SK-N-SH treated with all-trans-retinoic acid at 6 μM for 48 hours (cell line): Measurements from ENCODE around the gene HCN4.

ENCODE experiments used
- ATAC-seq: fragments of 200-7000 bp; cut with Tn5 transposase; 3 replicates; pipeline ENCODE4 v1.9.1; 2020; ENCODE audit warnings: mild to moderate bottlenecking, moderate library complexity
- ARNTL ChIP-seq: fragments of 450-650 bp; formaldehyde crosslinking; IDR thresholded peaks from 2 replicates; pipeline ENCODE4 v1.5.0; 2020; ENCODE audit warnings: low read depth, mild to moderate bottlenecking, moderate library complexity, borderline replicate concordance
- BACH2 ChIP-seq: fragments of 250-450 bp; sonication (Bioruptor Pico); IDR thresholded peaks from 2 replicates; pipeline ENCODE4 v1.9.0; 2021; ENCODE audit warnings: mild to moderate bottlenecking, borderline replicate concordance
- CSDC2 ChIP-seq: fragments of 250-450 bp; sonication (Bioruptor Pico); IDR thresholded peaks from 2 replicates; pipeline ENCODE4 v1.5.0; 2020; ENCODE audit warnings: mild to moderate bottlenecking, moderate library complexity
- CSRNP3 ChIP-seq: fragments of 250-450 bp; sonication (Bioruptor Pico); IDR thresholded peaks from 2 replicates; pipeline ENCODE4 v1.5.1; 2021; ENCODE audit warnings: mild to moderate bottlenecking, moderate library complexity
- ESRRG ChIP-seq: fragments of 250-450 bp; sonication (Bioruptor Pico); IDR thresholded peaks from 2 replicates; pipeline ENCODE4 v1.6.1; 2021; ENCODE audit warnings: mild to moderate bottlenecking
- GLIS3 ChIP-seq: fragments of 250-450 bp; sonication (Bioruptor Pico); IDR thresholded peaks from 2 replicates; pipeline ENCODE4 v1.5.0; 2020; ENCODE audit warnings: mild to moderate bottlenecking, moderate library complexity
- ISL1 ChIP-seq: fragments of 250-450 bp; sonication (Bioruptor Pico); IDR thresholded peaks from 2 replicates; pipeline ENCODE4 v2.1.2; 2022; ENCODE audit warnings: mild to moderate bottlenecking, moderate library complexity
- OSR1 ChIP-seq: fragments of 250-450 bp; sonication (Bioruptor Pico); IDR thresholded peaks from 2 replicates; pipeline ENCODE4 v1.8.0; 2022; ENCODE audit warnings: moderate library complexity, mild to moderate bottlenecking, inconsistent platforms
- PATZ1 ChIP-seq: fragments of 250-450 bp; sonication (Bioruptor Pico); IDR thresholded peaks from 2 replicates; pipeline ENCODE4 v1.8.0; 2020; ENCODE audit warnings: mild to moderate bottlenecking, moderate library complexity, borderline replicate concordance
- PPARA ChIP-seq: fragments of 250-450 bp; sonication (Bioruptor Pico); IDR thresholded peaks from 2 replicates; pipeline ENCODE4 v1.5.0; 2020; ENCODE audit warnings: mild to moderate bottlenecking, borderline replicate concordance
- RARB ChIP-seq: fragments of 250-450 bp; sonication (Bioruptor Pico); IDR thresholded peaks from 2 replicates; pipeline ENCODE4 v1.8.0; 2021; ENCODE audit warnings: mild to moderate bottlenecking, moderate library complexity
- SNAI2 ChIP-seq: fragments of 250-450 bp; sonication (Bioruptor Pico); IDR thresholded peaks from 2 replicates; pipeline ENCODE4 v1.5.0; 2020; ENCODE audit warnings: mild to moderate bottlenecking, moderate library complexity
- TCF4 ChIP-seq: fragments of 250-450 bp; sonication (Bioruptor Pico); IDR thresholded peaks from 2 replicates; pipeline ENCODE4 v1.8.0; 2021; ENCODE audit warnings: mild to moderate bottlenecking, moderate library complexity, borderline replicate concordance
- TOX ChIP-seq: fragments of 250-450 bp; sonication (Bioruptor Pico); IDR thresholded peaks from 2 replicates; pipeline ENCODE4 v1.8.0; 2021; ENCODE audit warnings: mild to moderate bottlenecking, moderate library complexity, borderline replicate concordance
- TSHZ2 ChIP-seq: fragments of 250-450 bp; sonication (Bioruptor Pico); IDR thresholded peaks from 2 replicates; pipeline ENCODE4 v1.5.0; 2020; ENCODE audit warnings: mild to moderate bottlenecking, moderate library complexity
- ZC3H10 ChIP-seq: fragments of 250-450 bp; sonication (Bioruptor Pico); IDR thresholded peaks from 2 replicates; pipeline ENCODE4 v1.5.1; 2021; ENCODE audit warnings: mild to moderate bottlenecking, moderate library complexity
- ZFP3 ChIP-seq: fragments of 250-450 bp; sonication (Bioruptor Pico); IDR thresholded peaks from 2 replicates; pipeline ENCODE4 v1.5.0; 2020; ENCODE audit warnings: mild to moderate bottlenecking, moderate library complexity
- ZFP30 ChIP-seq: fragments of 450-650 bp; formaldehyde crosslinking; IDR thresholded peaks from 2 replicates; pipeline ENCODE4 v1.5.0; 2022; ENCODE audit warnings: mild to moderate bottlenecking, moderate library complexity
- ZNF565 ChIP-seq: fragments of 450-650 bp; formaldehyde crosslinking; conservative IDR thresholded peaks from 2 replicates; pipeline ENCODE4 v1.5.0; 2020; ENCODE audit warnings: low read depth, mild to moderate bottlenecking, moderate library complexity
- ZNF8 ChIP-seq: fragments of 450-650 bp; formaldehyde crosslinking; IDR thresholded peaks from 2 replicates; pipeline ENCODE4 v1.5.0; 2020; ENCODE audit warnings: mild to moderate bottlenecking, moderate library complexity
- TF ChIP-seq, protein P1 (sequence below): fragments of 250-450 bp; sonication (Bioruptor Pico); IDR thresholded peaks from 2 replicates; pipeline ENCODE4 v1.8.0; 2021; ENCODE audit warnings: low read depth, mild to moderate bottlenecking, moderate library complexity, borderline replicate concordance
- TF ChIP-seq, protein P2 (sequence below): fragments of 250-450 bp; sonication (Bioruptor Pico); IDR thresholded peaks from 2 replicates; pipeline ENCODE4 v1.5.1; 2020; ENCODE audit warnings: low read depth, mild to moderate bottlenecking, moderate library complexity

The HCN4 gene

DNA sequence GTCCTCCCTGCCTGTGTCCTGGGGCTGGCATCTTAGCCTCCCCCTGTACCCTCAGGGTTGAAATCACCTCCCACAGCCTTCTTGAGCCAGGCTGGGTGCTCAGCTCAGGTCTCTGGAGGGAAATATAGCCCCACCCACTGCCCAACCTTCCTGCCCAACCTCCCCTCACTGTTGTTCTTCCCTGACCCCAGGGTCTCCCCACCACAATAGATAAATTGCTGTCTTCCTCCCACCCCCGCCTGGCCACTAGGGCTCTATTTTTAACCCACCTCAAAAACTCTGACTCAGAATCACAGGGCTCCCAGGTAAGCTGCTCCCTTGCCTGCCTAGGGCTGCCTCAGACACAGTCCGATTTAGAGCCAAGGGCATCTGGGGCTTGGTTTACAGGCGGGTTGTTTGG lies 15.0 kb downstream of the HCN4 start (continued):
- TF ChIP-seq ISL1 (CRISPR knock-in tag) (no peak), TCF4 (CRISPR knock-in tag) (no peak), ZFP30 (no peak), TOX (no peak)

DNA sequence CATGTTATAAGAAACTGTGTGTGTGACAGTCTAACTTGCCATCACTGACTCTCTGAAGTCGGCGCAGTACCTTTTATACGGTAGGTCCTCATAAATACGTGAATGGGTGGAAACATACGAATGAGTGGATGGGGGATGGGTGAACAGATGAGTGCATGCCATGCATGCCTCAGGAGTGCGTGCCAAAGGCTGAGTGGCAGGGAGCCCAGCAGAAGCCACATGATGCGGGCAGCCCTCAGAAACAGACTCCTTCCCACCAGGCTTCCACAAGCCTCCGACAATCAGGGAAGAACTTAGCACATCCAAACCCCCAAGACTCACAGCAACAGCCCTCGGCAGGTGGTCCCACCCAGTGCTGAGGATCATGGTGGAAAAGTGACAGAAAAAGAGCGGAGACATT lies 16.7 kb downstream of the HCN4 start:
- TF ChIP-seq PATZ1 (no peak), BACH2 (CRISPR knock-in tag) (no peak), TSHZ2 (CRISPR knock-in tag) (no peak), ZNF8 (CRISPR knock-in tag) (no peak), OSR1 (CRISPR knock-in tag) (no peak), TCF4 (CRISPR knock-in tag) (no peak), CSRNP3 (no peak), ZFP3 (CRISPR knock-in tag) (no peak), ESRRG (no peak), RARB (CRISPR knock-in tag) (no peak), GLIS3 (CRISPR knock-in tag) (no peak), SNAI2 (CRISPR knock-in tag) (no peak), CSDC2 (CRISPR knock-in tag) (no peak)
- TF ChIP-seq, protein P1, sequence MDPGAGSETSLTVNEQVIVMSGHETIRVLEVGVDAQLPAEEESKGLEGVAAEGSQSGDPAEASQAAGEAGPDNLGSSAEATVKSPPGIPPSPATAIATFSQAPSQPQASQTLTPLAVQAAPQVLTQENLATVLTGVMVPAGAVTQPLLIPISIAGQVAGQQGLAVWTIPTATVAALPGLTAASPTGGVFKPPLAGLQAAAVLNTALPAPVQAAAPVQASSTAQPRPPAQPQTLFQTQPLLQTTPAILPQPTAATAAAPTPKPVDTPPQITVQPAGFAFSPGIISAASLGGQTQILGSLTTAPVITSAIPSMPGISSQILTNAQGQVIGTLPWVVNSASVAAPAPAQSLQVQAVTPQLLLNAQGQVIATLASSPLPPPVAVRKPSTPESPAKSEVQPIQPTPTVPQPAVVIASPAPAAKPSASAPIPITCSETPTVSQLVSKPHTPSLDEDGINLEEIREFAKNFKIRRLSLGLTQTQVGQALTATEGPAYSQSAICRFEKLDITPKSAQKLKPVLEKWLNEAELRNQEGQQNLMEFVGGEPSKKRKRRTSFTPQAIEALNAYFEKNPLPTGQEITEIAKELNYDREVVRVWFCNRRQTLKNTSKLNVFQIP (CRISPR knock-in tag) = no peak
- TF ChIP-seq, protein P2, sequence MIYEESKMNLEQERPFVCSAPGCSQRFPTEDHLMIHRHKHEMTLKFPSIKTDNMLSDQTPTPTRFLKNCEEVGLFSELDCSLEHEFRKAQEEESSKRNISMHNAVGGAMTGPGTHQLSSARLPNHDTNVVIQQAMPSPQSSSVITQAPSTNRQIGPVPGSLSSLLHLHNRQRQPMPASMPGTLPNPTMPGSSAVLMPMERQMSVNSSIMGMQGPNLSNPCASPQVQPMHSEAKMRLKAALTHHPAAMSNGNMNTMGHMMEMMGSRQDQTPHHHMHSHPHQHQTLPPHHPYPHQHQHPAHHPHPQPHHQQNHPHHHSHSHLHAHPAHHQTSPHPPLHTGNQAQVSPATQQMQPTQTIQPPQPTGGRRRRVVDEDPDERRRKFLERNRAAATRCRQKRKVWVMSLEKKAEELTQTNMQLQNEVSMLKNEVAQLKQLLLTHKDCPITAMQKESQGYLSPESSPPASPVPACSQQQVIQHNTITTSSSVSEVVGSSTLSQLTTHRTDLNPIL (CRISPR knock-in tag) = no peak
- ATAC-seq = no peak

- ATAC-seq = no peak
- TF ChIP-seq CSDC2 (CRISPR knock-in tag) = no peak
- no peak for TF ChIP-seq ISL1 (CRISPR knock-in tag)
- no peak for TF ChIP-seq CSRNP3
- TF ChIP-seq ZFP3 (CRISPR knock-in tag) = no peak
- TF ChIP-seq ARNTL (CRISPR knock-in tag) = no peak
- no peak for TF ChIP-seq GLIS3 (CRISPR knock-in tag)
- TF ChIP-seq ZNF565 (CRISPR knock-in tag) = no peak
- TF ChIP-seq TCF4 (CRISPR knock-in tag) = no peak
- TF ChIP-seq PPARA (CRISPR knock-in tag) = no peak
- TF ChIP-seq, protein P1 (CRISPR knock-in tag) = no peak
- TF ChIP-seq, protein P2 (CRISPR knock-in tag) = no peak
- TF ChIP-seq ZC3H10 = no peak
Observed at GRCh38 chr15:73349191-73349590, 19.6 kb downstream of the HCN4 start.
